ENCODE data around the gene CEP85L. TPM values are rescaled to one million over a fixed set of nuclear protein-coding genes. Genes with fewer than 3 reads are reported as not detected.

The CEP85L gene
- total RNA-seq, 2 experiments from 2014 or later, result 48.9 to 53.1 TPM

GRCh38 chr6:118548613-118549012, 102.8 kb downstream of the CEP85L start:
- Mint-ChIP-seq H3K4me1 (peaks cover 12% of the 10 kb centered on the region), H3K36me3 (peaks cover 13% of the 10 kb centered on the region), H3K4me3 (no peak overlapping the region), H3K9me3 (no peaks in the 10 kb centered on the region), H3K27me3 (no peaks in the 10 kb centered on the region), H3K27ac (no peak overlapping the region)
- DNase-seq (no peak), ATAC-seq (ENCODE audit: low read depth) (no peak)
- POLR2A ChIA-PET, result no interaction called here

- no peak for DNase-seq
- POLR2A ChIA-PET, result no interaction called here
- Mint-ChIP-seq H3K4me3 (no peak within 1 kb of the TSS), H3K27me3 (no peaks in the 10 kb centered on the region), H3K4me1 (peaks cover 12% of the 10 kb centered on the region), H3K36me3 (peaks cover 16% of the 10 kb centered on the region), H3K27ac (no peak within 1 kb of the TSS), H3K9me3 (no peaks in the 10 kb centered on the region)
- no peak for ATAC-seq (ENCODE audit: low read depth)
Measured at GRCh38 chr6:118548136-118548535, 103.3 kb downstream of the CEP85L start, which contains the start of gene PLN. PLN (plus strand) TSS chr6:118548296; CDS start chr6:118558922, 10,626 bp downstream.

GRCh38 chr6:118546880-118547218, 104.5 kb downstream of the CEP85L start:
- ATAC-seq (ENCODE audit: low read depth) (no peak), DNase-seq (no peak)
- Mint-ChIP-seq H3K9me3 (peaks cover 2% of the 10 kb centered on the region), H3K4me3 (no peak overlapping the region), H3K36me3 (peaks cover 16% of the 10 kb centered on the region), H3K27ac (no peak overlapping the region), H3K27me3 (no peaks in the 10 kb centered on the region), H3K4me1 (peaks cover 14% of the 10 kb centered on the region)
- POLR2A ChIA-PET, result interaction anchor here (0.6 kb wide), 1 partner anchor 281 kb away, joined by 6 read pairs; no protein-coding TSS in a partner anchor

- Mint-ChIP-seq H3K27me3 (no peaks in the 10 kb centered on the region), H3K36me3 (peaks cover 16% of the 10 kb centered on the region), H3K4me1 (peaks cover 14% of the 10 kb centered on the region), H3K9me3 (peaks cover 2% of the 10 kb centered on the region), H3K4me3 (no peak overlapping the region), H3K27ac (no peak overlapping the region)
- POLR2A ChIA-PET, result interaction anchor here (0.6 kb wide), 1 partner anchor 282 kb away, joined by 6 read pairs; no protein-coding TSS in a partner anchor
- no peak for DNase-seq
- no peak for ATAC-seq (ENCODE audit: low read depth)
Measured at GRCh38 chr6:118546164-118546879, 105.1 kb downstream of the CEP85L start.

- Mint-ChIP-seq H3K36me3 (peaks cover 14% of the 10 kb centered on the region), H3K27me3 (no peaks in the 10 kb centered on the region), H3K4me1 (peaks cover 9% of the 10 kb centered on the region), H3K4me3 (no peak overlapping the region), H3K27ac (no peak overlapping the region), H3K9me3 (peaks cover 2% of the 10 kb centered on the region)
- no peak for DNase-seq
- POLR2A ChIA-PET, result no interaction called here
- ATAC-seq (ENCODE audit: low read depth), result no peak
Measured at GRCh38 chr6:118544105-118544504, 107.3 kb downstream of the CEP85L start.

- DNase-seq (no peak), ATAC-seq (ENCODE audit: low read depth) (no peak)
- no peak overlapping the region for H3K27ac Mint-ChIP-seq
- peaks cover 17% of the 10 kb centered on the region for H3K36me3 Mint-ChIP-seq
- peaks cover 2% of the 10 kb centered on the region for H3K9me3 Mint-ChIP-seq
- POLR2A ChIA-PET, result interaction anchor here (0.7 kb wide), 2 partner anchors 166 to 466 kb away, joined by 3 to 6 read pairs; no protein-coding TSS in a partner anchor
- H3K27me3 Mint-ChIP-seq, result no peaks in the 10 kb centered on the region
- H3K4me1 Mint-ChIP-seq, result peaks cover 6% of the 10 kb centered on the region
- no peak overlapping the region for H3K4me3 Mint-ChIP-seq
Measured at GRCh38 chr6:118542184-118542952, 109.0 kb downstream of the CEP85L start.

GRCh38 chr6:118537574-118537973, 113.8 kb downstream of the CEP85L start:
- Mint-ChIP-seq H3K36me3 (peaks cover 27% of the 10 kb centered on the region), H3K4me1 (peaks cover 12% of the 10 kb centered on the region), H3K4me3 (no peak overlapping the region), H3K27me3 (no peaks in the 10 kb centered on the region), H3K27ac (no peak overlapping the region), H3K9me3 (peaks cover 2% of the 10 kb centered on the region)
- ATAC-seq (ENCODE audit: low read depth), result no peak
- DNase-seq, result no peak
- POLR2A ChIA-PET, result no interaction called here

GRCh38 chr6:118536478-118536877, 114.9 kb downstream of the CEP85L start:
- Mint-ChIP-seq H3K9me3 (peaks cover 4% of the 10 kb centered on the region), H3K4me1 (peaks cover 12% of the 10 kb centered on the region), H3K27me3 (no peaks in the 10 kb centered on the region), H3K36me3 (peaks cover 38% of the 10 kb centered on the region), H3K4me3 (no peak overlapping the region), H3K27ac (no peak overlapping the region)
- no peak for DNase-seq
- POLR2A ChIA-PET, result no interaction called here
- ATAC-seq (ENCODE audit: low read depth), result no peak

GRCh38 chr6:118535176-118535844, 116.1 kb downstream of the CEP85L start:
- peaks cover 49% of the 10 kb centered on the region for H3K36me3 Mint-ChIP-seq
- DNase-seq (no peak), ATAC-seq (ENCODE audit: low read depth) (no peak)
- H3K4me1 Mint-ChIP-seq, result peaks cover 14% of the 10 kb centered on the region
- peaks cover 8% of the 10 kb centered on the region for H3K9me3 Mint-ChIP-seq
- no peak overlapping the region for H3K4me3 Mint-ChIP-seq
- no peaks in the 10 kb centered on the region for H3K27me3 Mint-ChIP-seq
- POLR2A ChIA-PET, result no interaction called here
- H3K27ac Mint-ChIP-seq, result no peak overlapping the region

- POLR2A ChIA-PET, result no interaction called here
- no peak for DNase-seq
- Mint-ChIP-seq H3K27me3 (no peaks in the 10 kb centered on the region), H3K4me3 (no peak overlapping the region), H3K9me3 (peaks cover 8% of the 10 kb centered on the region), H3K36me3 (peaks cover 45% of the 10 kb centered on the region), H3K27ac (no peak overlapping the region), H3K4me1 (peaks cover 13% of the 10 kb centered on the region)
- no peak for ATAC-seq (ENCODE audit: low read depth)
Measured at GRCh38 chr6:118530942-118531341, 120.4 kb downstream of the CEP85L start.

- ATAC-seq (ENCODE audit: low read depth), result no peak
- Mint-ChIP-seq H3K27ac (no peak overlapping the region), H3K9me3 (peaks cover 6% of the 10 kb centered on the region), H3K4me1 (peaks cover 11% of the 10 kb centered on the region), H3K27me3 (no peaks in the 10 kb centered on the region), H3K36me3 (peaks cover 43% of the 10 kb centered on the region), H3K4me3 (no peak overlapping the region)
- POLR2A ChIA-PET, result no interaction called here
- DNase-seq, result no peak
Measured at GRCh38 chr6:118529756-118530155, 121.6 kb downstream of the CEP85L start.

- Mint-ChIP-seq H3K9me3 (peaks cover 6% of the 10 kb centered on the region), H3K36me3 (peaks cover 43% of the 10 kb centered on the region), H3K4me3 (no peak overlapping the region), H3K27me3 (no peaks in the 10 kb centered on the region), H3K27ac (no peak overlapping the region), H3K4me1 (peaks cover 9% of the 10 kb centered on the region)
- POLR2A ChIA-PET, result no interaction called here
- DNase-seq (no peak), ATAC-seq (ENCODE audit: low read depth) (no peak)
Measured at GRCh38 chr6:118528129-118528528, 123.3 kb downstream of the CEP85L start.

- peaks cover 35% of the 10 kb centered on the region for H3K36me3 Mint-ChIP-seq
- H3K27ac Mint-ChIP-seq, result no peak overlapping the region
- DNase-seq, result no peak
- peaks cover 7% of the 10 kb centered on the region for H3K4me1 Mint-ChIP-seq
- peaks cover 2% of the 10 kb centered on the region for H3K9me3 Mint-ChIP-seq
- no peak overlapping the region for H3K4me3 Mint-ChIP-seq
- no peaks in the 10 kb centered on the region for H3K27me3 Mint-ChIP-seq
- POLR2A ChIA-PET, result no interaction called here
- no peak for ATAC-seq (ENCODE audit: low read depth)
Measured at GRCh38 chr6:118525913-118526780, 125.2 kb downstream of the CEP85L start.

Measured in activated naive CD8-positive, alpha-beta T cell treated with anti-CD3 and anti-CD28 coated beads, Interleukin-2, amount 10 ng/mL, durations not matched to agents 7 days and 5 days (primary cell).